Immature natural killer cell (primary cell): Measurements from ENCODE around the gene AOX1. TPM values are rescaled to one million over a fixed set of nuclear protein-coding genes. Genes with fewer than 3 reads are reported as not detected.
"Not testable (repeated sequence)": the region's sequence is repeated elsewhere in the genome, so short reads cannot be mapped to it uniquely, and the experiment has no call there.

ENCODE experiments used
- DNase-seq, 3 donors: peaks; one replicate each; pipeline ENCODE4 v3.0.0; 2022; ENCODE audit warnings: mixed read lengths in 1 of 3
- H3K27ac Mint-ChIP-seq, 6 donors: one replicate each; pipeline ENCODE4 v1.8.0; 2020; ENCODE audit warnings: mixed read lengths in 6 of 6, mild to moderate bottlenecking in 5 of 6, inconsistent platforms in 4 of 6, moderate library complexity in 3 of 6
- H3K27me3 Mint-ChIP-seq, 3 donors: one replicate each; pipeline ENCODE4 v1.8.0; 2020 to 2021; ENCODE audit warnings: low read depth in 3 of 3, mild to moderate bottlenecking in 3 of 3, mixed read lengths in 3 of 3, moderate library complexity in 3 of 3, inconsistent platforms in 1 of 3
- H3K36me3 Mint-ChIP-seq, 3 donors: one replicate each; pipeline ENCODE4 v1.8.0; 2020; ENCODE audit warnings: mixed read lengths in 3 of 3, inconsistent platforms in 2 of 3, mild to moderate bottlenecking in 2 of 3
- H3K4me1 Mint-ChIP-seq, 2 donors: one replicate each; pipeline ENCODE4 v1.8.0; 2020; ENCODE audit warnings: inconsistent platforms in 2 of 2, mild to moderate bottlenecking in 2 of 2, mixed read lengths in 2 of 2, moderate library complexity in 1 of 2
- H3K4me3 Mint-ChIP-seq, 5 donors: one replicate each; pipeline ENCODE4 v1.8.0; 2020; ENCODE audit warnings: mild to moderate bottlenecking in 5 of 5, mixed read lengths in 5 of 5, inconsistent platforms in 3 of 5, moderate library complexity in 3 of 5
- H3K9me3 Mint-ChIP-seq, 6 donors: one replicate each; pipeline ENCODE4 v1.8.0; 2020; ENCODE audit warnings: mild to moderate bottlenecking in 6 of 6, mixed read lengths in 6 of 6, inconsistent platforms in 4 of 6, moderate library complexity in 3 of 6
- polyA plus RNA-seq, 3 donors: library from polyadenylated mRNA; unstranded; fragments of 300-500 nt; fragmentation: Illumina TruSeq; gene quantifications; one replicate each; pipeline ENCODE4 v1.2.3, GENCODE V29; 2021

Gene AOX1
- polyA plus RNA-seq, 3 donors from 2014 or later, result not detected

GRCh38 chr2:200695601-200696000, 109.8 kb downstream of the AOX1 start:
- H3K27ac Mint-ChIP-seq, result no peak overlapping the region
- H3K4me3 Mint-ChIP-seq, result no peak overlapping the region

GRCh38 chr2:200698217-200698616, 112.4 kb downstream of the AOX1 start:
- Mint-ChIP-seq H3K36me3 (no peaks in the 10 kb centered on the region), H3K4me1 (no peaks in the 10 kb centered on the region), H3K4me3 (no peak overlapping the region), H3K27ac (no peak overlapping the region), H3K9me3 (no peaks in the 10 kb centered on the region), H3K27me3 (peaks cover 0 to 2% (median 0%) of the 10 kb centered on the region in 3 donors)
- no peak for DNase-seq

More at GRCh38 chr2:200695601-200696000, 109.8 kb downstream of the AOX1 start:
- no peaks in the 10 kb centered on the region for H3K36me3 Mint-ChIP-seq
- H3K27me3 Mint-ChIP-seq, result peaks cover 0 to 2% (median 0%) of the 10 kb centered on the region in 3 donors
- no peaks in the 10 kb centered on the region for H3K9me3 Mint-ChIP-seq
- no peaks in the 10 kb centered on the region for H3K4me1 Mint-ChIP-seq
- DNase-seq, result no peak

GRCh38 chr2:200699310-200699709, 113.5 kb downstream of the AOX1 start:
- Mint-ChIP-seq H3K27me3 (peaks cover 2% of the 10 kb centered on the region in 3 donors), H3K4me3 (no peak overlapping the region), H3K36me3 (no peaks in the 10 kb centered on the region), H3K4me1 (no peaks in the 10 kb centered on the region), H3K27ac (no peak overlapping the region), H3K9me3 (no peaks in the 10 kb centered on the region)
- no peak for DNase-seq

GRCh38 chr2:200700856-200701255, 115.0 kb downstream of the AOX1 start:
- Mint-ChIP-seq H3K36me3 (no peaks in the 10 kb centered on the region), H3K4me1 (no peaks in the 10 kb centered on the region), H3K4me3 (no peak overlapping the region), H3K27me3 (peaks cover 2 to 4% (median 2%) of the 10 kb centered on the region in 3 donors), H3K27ac (no peak overlapping the region), H3K9me3 (no peaks in the 10 kb centered on the region)
- DNase-seq, result no peak

- no peak for DNase-seq
- Mint-ChIP-seq H3K9me3 (no peaks in the 10 kb centered on the region), H3K4me3 (no peak overlapping the region), H3K27me3 (peaks cover 2 to 4% (median 4%) of the 10 kb centered on the region in 3 donors), H3K36me3 (no peaks in the 10 kb centered on the region), H3K4me1 (no peaks in the 10 kb centered on the region), H3K27ac (no peak overlapping the region)
These were observed 116.2 kb downstream of the AOX1 start for GRCh38 chr2:200702044-200702443.

- DNase-seq, result peak in 1 of 3 donors; percentile 24
- no peaks in the 10 kb centered on the region for H3K36me3 Mint-ChIP-seq
- H3K27me3 Mint-ChIP-seq, result peaks cover 2 to 4% (median 4%) of the 10 kb centered on the region in 3 donors
- H3K4me1 Mint-ChIP-seq, result no peaks in the 10 kb centered on the region
- H3K9me3 Mint-ChIP-seq, result no peaks in the 10 kb centered on the region
- H3K4me3 Mint-ChIP-seq, result no peak overlapping the region
- H3K27ac Mint-ChIP-seq, result no peak overlapping the region
These were observed 116.9 kb downstream of the AOX1 start for GRCh38 chr2:200702646-200703118.

- H3K27ac Mint-ChIP-seq, result no peak overlapping the region
- H3K4me3 Mint-ChIP-seq, result no peak overlapping the region
- H3K9me3 Mint-ChIP-seq, result no peaks in the 10 kb centered on the region
- H3K27me3 Mint-ChIP-seq, result peaks cover 2 to 4% (median 4%) of the 10 kb centered on the region in 3 donors
- DNase-seq, result peak in 1 of 3 donors; percentile 12
- H3K4me1 Mint-ChIP-seq, result no peaks in the 10 kb centered on the region
- peaks cover 0 to 2% (median 0%) of the 10 kb centered on the region in 3 donors for H3K36me3 Mint-ChIP-seq
These were observed 117.5 kb downstream of the AOX1 start for GRCh38 chr2:200703127-200703925.

GRCh38 chr2:200703926-200704637, 118.3 kb downstream of the AOX1 start:
- no peak for DNase-seq
- H3K27ac Mint-ChIP-seq, result no peak overlapping the region
- no peak overlapping the region for H3K4me3 Mint-ChIP-seq
- no peaks in the 10 kb centered on the region for H3K4me1 Mint-ChIP-seq
- peaks cover 2 to 4% (median 4%) of the 10 kb centered on the region in 3 donors for H3K27me3 Mint-ChIP-seq
- no peaks in the 10 kb centered on the region for H3K9me3 Mint-ChIP-seq
- H3K36me3 Mint-ChIP-seq, result peaks cover 0 to 4% (median 0%) of the 10 kb centered on the region in 3 donors

GRCh38 chr2:200705305-200706041, 119.7 kb downstream of the AOX1 start:
- H3K4me1 Mint-ChIP-seq, result no peaks in the 10 kb centered on the region
- no peak overlapping the region for H3K4me3 Mint-ChIP-seq
- peaks cover 0 to 4% (median 0%) of the 10 kb centered on the region in 3 donors for H3K36me3 Mint-ChIP-seq
- H3K27ac Mint-ChIP-seq, result no peak overlapping the region
- H3K27me3 Mint-ChIP-seq, result peaks cover 2 to 4% (median 3%) of the 10 kb centered on the region in 3 donors
- DNase-seq, result no peak
- no peaks in the 10 kb centered on the region for H3K9me3 Mint-ChIP-seq

- H3K27ac Mint-ChIP-seq, result peak overlapping the region in 3 of 6 donors; percentile 57 to 71 (median 69)
- H3K36me3 Mint-ChIP-seq, result peaks cover 0 to 4% (median 0%) of the 10 kb centered on the region in 3 donors
- DNase-seq, result no peak
- no peaks in the 10 kb centered on the region for H3K9me3 Mint-ChIP-seq
- H3K27me3 Mint-ChIP-seq, result peaks cover 7 to 10% (median 9%) of the 10 kb centered on the region in 3 donors
- peaks cover 13 to 18% of the 10 kb centered on the region in 2 donors for H3K4me1 Mint-ChIP-seq
- H3K4me3 Mint-ChIP-seq, result no peak overlapping the region
These were observed 123.1 kb downstream of the AOX1 start for GRCh38 chr2:200708943-200709342.

- Mint-ChIP-seq H3K9me3 (no peaks in the 10 kb centered on the region), H3K27ac (peak overlapping the region; percentile 96 to 99 (median 98)), H3K27me3 (peaks cover 4 to 11% (median 7%) of the 10 kb centered on the region in 3 donors), H3K36me3 (peaks cover 0 to 4% (median 0%) of the 10 kb centered on the region in 3 donors), H3K4me3 (peak overlapping the region; percentile 77 to 87 (median 81)), H3K4me1 (peaks cover 13 to 18% of the 10 kb centered on the region in 2 donors)
- peak; percentile 95 to 96 (median 95) for DNase-seq
These were observed 127.3 kb downstream of the AOX1 start for GRCh38 chr2:200713003-200713703.

- peak overlapping the region; percentile 70 to 87 (median 81) for H3K4me3 Mint-ChIP-seq
- no peak for DNase-seq
- H3K27ac Mint-ChIP-seq, result peak overlapping the region; percentile 96 to 99 (median 98)
- H3K4me1 Mint-ChIP-seq, result peaks cover 13 to 18% of the 10 kb centered on the region in 2 donors
- H3K27me3 Mint-ChIP-seq, result peaks cover 6 to 15% (median 7%) of the 10 kb centered on the region in 3 donors
- no peaks in the 10 kb centered on the region for H3K9me3 Mint-ChIP-seq
- no peaks in the 10 kb centered on the region for H3K36me3 Mint-ChIP-seq
These were observed 127.9 kb downstream of the AOX1 start for GRCh38 chr2:200713704-200714064.

GRCh38 chr2:200715014-200715413, 129.2 kb downstream of the AOX1 start:
- not testable (repeated sequence) for H3K36me3 Mint-ChIP-seq, H3K4me3 Mint-ChIP-seq, DNase-seq, H3K27ac Mint-ChIP-seq, H3K9me3 Mint-ChIP-seq
- Mint-ChIP-seq H3K27me3 (peaks cover 6 to 16% (median 9%) of the 10 kb centered on the region in 3 donors), H3K4me1 (peaks cover 13 to 18% of the 10 kb centered on the region in 2 donors)
